ENCODE data around the gene MYBBP1A.

MYBBP1A gene

GRCh38 chr17:4508207-4508606 is 47.0 kb downstream of the MYBBP1A start:
- Histone ChIP-seq H3K27me3 (ENCODE audit: insufficient read depth, poor library complexity, severe bottlenecking) (no peaks in the 10 kb centered on the region), H3K4me3 (replicated peaks; ENCODE audit: insufficient read depth, low read length) (no peak overlapping the region), H3K27ac (replicated peaks) (no peak overlapping the region)
- TF ChIP-seq GABPA (IDR thresholded peaks at IDR 0.05; ENCODE audit: low read depth) (no peak), SPI1 (IDR thresholded peaks at IDR 0.05; ENCODE audit: borderline replicate concordance, low read depth) (no peak), POLR2AphosphoS5 (IDR thresholded peaks at IDR 0.05; ENCODE audit: low read depth) (no peak), REST (IDR thresholded peaks at IDR 0.05; ENCODE audit: insufficient replicate concordance, low read depth) (no peak)
- TF ChIP-seq, protein P1, sequence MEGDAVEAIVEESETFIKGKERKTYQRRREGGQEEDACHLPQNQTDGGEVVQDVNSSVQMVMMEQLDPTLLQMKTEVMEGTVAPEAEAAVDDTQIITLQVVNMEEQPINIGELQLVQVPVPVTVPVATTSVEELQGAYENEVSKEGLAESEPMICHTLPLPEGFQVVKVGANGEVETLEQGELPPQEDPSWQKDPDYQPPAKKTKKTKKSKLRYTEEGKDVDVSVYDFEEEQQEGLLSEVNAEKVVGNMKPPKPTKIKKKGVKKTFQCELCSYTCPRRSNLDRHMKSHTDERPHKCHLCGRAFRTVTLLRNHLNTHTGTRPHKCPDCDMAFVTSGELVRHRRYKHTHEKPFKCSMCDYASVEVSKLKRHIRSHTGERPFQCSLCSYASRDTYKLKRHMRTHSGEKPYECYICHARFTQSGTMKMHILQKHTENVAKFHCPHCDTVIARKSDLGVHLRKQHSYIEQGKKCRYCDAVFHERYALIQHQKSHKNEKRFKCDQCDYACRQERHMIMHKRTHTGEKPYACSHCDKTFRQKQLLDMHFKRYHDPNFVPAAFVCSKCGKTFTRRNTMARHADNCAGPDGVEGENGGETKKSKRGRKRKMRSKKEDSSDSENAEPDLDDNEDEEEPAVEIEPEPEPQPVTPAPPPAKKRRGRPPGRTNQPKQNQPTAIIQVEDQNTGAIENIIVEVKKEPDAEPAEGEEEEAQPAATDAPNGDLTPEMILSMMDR (IDR thresholded peaks at IDR 0.05; ENCODE audit: insufficient read depth, low read length) = no peak
- DNase-seq (ENCODE audit: low read depth in 1 of 2, low spot score in 1 of 2) = no peak

DNA sequence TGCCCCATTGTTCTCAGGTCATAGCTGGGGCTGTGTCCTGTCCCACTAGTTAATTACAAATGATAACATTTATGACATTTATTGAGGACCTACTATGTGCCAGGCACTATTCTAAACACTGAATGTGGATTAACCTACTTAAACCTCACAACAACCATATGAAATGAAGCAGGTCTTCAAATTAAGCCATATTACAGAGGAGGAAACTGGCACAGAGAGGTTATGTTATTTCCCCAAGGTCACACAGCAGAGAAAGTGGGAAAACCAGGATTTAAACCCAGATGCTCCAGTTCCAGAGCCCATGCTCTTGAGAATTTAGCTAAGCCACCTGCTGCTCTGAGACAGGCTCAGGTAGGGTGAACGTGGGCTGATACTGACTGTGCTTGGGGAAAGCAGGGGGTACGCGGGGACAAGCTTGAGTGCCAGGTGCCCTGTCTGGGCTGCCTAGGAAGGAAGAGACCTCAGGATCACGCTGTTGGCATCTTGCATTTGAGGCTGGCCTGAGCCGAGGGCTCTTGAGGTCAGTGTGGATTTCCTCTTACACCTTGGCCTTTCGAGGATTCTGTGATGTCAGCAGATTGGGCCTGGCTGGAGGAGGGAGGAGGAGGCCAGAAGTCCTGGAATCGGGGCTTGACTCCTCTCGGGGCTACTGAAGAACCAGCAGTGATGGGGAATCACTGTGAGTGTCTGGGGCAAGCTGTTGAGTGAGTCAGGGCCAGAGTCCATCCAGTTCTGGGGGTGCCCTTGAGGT is 47.6 kb downstream of the MYBBP1A start:
- Histone ChIP-seq H3K27me3 (ENCODE audit: insufficient read depth, poor library complexity, severe bottlenecking) (no peaks in the 10 kb centered on the region), H3K4me3 (replicated peaks; ENCODE audit: insufficient read depth, low read length) (no peak overlapping the region), H3K27ac (replicated peaks) (no peak overlapping the region)
- DNase-seq (ENCODE audit: low read depth in 1 of 2, low spot score in 1 of 2) = no peak
- no peak for TF ChIP-seq POLR2AphosphoS5 (IDR thresholded peaks at IDR 0.05; ENCODE audit: low read depth)
- no peak for TF ChIP-seq REST (IDR thresholded peaks at IDR 0.05; ENCODE audit: insufficient replicate concordance, low read depth)
- TF ChIP-seq GABPA (IDR thresholded peaks at IDR 0.05; ENCODE audit: low read depth) = no peak
- TF ChIP-seq SPI1 (IDR thresholded peaks at IDR 0.05; ENCODE audit: borderline replicate concordance, low read depth) = no peak
- TF ChIP-seq, protein P1 (IDR thresholded peaks at IDR 0.05; ENCODE audit: insufficient read depth, low read length) = no peak

GRCh38 chr17:4506892-4507291 is 48.3 kb downstream of the MYBBP1A start:
- TF ChIP-seq GABPA (IDR thresholded peaks at IDR 0.05; ENCODE audit: low read depth) = no peak
- no peak for TF ChIP-seq REST (IDR thresholded peaks at IDR 0.05; ENCODE audit: insufficient replicate concordance, low read depth)
- TF ChIP-seq POLR2AphosphoS5 (IDR thresholded peaks at IDR 0.05; ENCODE audit: low read depth) = no peak
- TF ChIP-seq, protein P1 (IDR thresholded peaks at IDR 0.05; ENCODE audit: insufficient read depth, low read length) = no peak
- TF ChIP-seq SPI1 (IDR thresholded peaks at IDR 0.05; ENCODE audit: borderline replicate concordance, low read depth) = no peak
- DNase-seq (ENCODE audit: low read depth in 1 of 2, low spot score in 1 of 2) = no peak
- Histone ChIP-seq H3K4me3 (replicated peaks; ENCODE audit: insufficient read depth, low read length) (no peak overlapping the region), H3K27ac (replicated peaks) (no peak overlapping the region), H3K27me3 (ENCODE audit: insufficient read depth, poor library complexity, severe bottlenecking) (no peaks in the 10 kb centered on the region)
